ENCODE measurements around the gene ATP2B3.

Gene ATP2B3

GRCh38 chrX:153576239-153576870 lies 58.9 kb downstream of the ATP2B3 start:
- no peak for DNase-seq

DNA sequence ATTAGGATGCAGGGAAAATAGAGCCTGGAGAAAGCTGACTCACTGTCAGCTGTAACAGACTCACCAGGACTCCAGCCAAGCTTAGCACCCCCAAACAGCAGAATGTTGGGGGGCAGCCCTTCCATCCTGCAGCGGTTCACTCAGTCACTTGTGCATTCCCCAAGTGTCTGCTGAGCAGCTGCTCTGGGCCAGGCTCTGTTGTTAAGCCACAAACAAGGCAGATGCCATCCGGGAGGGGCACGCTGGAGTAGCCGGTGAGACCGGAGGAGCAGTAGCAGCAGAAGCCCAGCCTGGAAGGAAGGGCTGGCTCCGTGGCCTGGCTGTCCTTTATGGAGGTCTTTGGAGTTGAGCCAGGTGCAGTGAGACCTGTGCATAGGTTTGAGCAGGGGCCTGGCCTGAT lies 59.5 kb downstream of the ATP2B3 start:
- DNase-seq, result no peak

GRCh38 chrX:153578200-153578835 lies 60.9 kb downstream of the ATP2B3 start:
- no peak for DNase-seq

DNA sequence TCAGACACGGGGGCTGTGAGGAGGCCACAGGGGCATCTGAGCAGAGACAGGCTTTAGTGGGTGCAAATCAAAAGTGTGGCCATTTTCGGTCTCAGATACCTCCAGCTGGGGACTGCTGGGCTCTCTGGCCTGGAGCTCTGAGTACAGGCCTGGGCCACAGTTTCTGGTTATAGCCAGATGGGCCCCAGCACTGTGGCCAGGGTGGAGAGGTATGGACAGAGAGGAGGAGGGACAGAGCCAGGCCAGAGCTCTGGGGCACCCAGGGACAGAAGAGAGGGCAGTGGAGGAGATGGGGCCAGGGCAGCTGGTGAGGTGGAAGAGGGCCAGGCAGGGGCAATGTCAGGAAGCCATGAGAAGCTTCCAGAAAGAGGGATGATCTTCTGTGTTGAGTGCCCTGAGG lies 61.4 kb downstream of the ATP2B3 start:
- no peak for DNase-seq

DNA sequence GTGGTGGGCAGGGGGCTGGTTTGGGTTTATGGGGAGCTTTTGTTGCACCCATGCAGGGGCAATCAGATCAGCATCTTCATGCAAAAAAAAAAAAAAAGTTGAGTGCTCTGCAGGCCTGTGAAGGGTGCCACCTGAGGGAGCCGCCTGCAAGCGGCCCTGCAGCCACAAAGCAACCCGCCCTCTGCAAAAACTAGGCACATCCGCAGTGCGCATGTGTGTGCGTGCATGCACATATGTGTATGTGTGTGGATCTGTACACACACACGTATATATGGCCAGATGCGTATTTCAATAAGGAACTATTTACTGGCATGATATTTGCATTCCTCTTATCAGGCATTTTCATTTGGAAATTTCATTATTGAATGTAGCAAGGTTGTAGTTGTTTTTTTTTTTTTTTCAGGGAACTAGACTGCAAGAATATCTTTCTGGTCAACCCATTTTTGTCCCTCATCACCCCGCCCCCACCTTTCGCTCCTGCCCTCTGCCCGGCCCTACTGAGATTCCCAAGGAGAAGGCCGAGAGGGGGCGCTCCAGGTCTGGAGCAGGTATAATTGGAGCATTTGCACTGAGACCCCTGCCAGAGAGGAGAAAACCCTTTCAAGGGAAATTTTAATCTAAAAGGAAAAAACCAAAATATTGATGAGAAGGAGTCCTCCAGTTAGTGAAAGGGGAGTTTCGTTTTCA lies 63.4 kb downstream of the ATP2B3 start:
- DNase-seq, result no peak

GRCh38 chrX:153582896-153583295 lies 65.5 kb downstream of the ATP2B3 start:
- DNase-seq, result peak; percentile 75

GRCh38 chrX:153583433-153583832 lies 66.0 kb downstream of the ATP2B3 start:
- DNase-seq, result no peak

GRCh38 chrX:153585827-153586226 lies 68.4 kb downstream of the ATP2B3 start:
- DNase-seq, result no peak

GRCh38 chrX:153587342-153587741 lies 69.9 kb downstream of the ATP2B3 start:
- no peak for DNase-seq

DNA sequence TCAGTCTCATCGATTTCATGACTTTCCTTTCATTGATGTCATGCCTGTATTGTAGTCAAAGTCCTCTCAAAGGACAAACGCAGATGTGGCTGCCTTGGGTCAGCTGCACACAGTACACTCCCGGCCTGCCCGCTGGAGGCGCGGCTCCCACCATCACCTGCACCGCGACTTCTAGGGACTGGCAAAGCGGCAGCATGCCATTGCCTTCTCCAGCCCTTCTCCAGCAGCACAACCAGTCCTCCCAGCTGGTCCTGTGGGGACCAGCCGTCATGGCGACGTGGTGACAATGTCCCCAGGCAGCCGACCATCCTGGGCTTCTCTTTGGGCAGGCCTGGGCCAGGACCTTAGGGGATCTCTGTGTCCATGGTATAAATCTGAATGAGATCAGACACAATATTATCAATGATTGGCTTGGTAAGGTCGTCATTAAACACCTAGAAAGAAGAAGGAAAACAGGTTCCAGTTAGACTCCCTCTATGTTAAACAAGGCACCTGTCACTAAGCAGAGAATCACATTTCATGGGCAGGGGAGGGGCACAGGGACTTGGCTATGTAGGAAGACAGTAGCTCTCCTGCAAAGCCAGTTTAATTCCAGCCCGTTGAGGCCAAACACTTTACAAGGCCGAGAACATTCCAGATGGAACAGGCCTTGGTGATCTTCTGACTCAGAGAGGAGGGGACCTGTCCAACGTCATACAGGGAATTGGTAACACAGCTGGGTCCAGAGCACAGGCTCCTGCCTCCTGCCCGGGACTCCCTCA lies 70.8 kb downstream of the ATP2B3 start:
- no peak for DNase-seq

GRCh38 chrX:153588782-153589446 lies 71.5 kb downstream of the ATP2B3 start:
- no peak for DNase-seq

DNA sequence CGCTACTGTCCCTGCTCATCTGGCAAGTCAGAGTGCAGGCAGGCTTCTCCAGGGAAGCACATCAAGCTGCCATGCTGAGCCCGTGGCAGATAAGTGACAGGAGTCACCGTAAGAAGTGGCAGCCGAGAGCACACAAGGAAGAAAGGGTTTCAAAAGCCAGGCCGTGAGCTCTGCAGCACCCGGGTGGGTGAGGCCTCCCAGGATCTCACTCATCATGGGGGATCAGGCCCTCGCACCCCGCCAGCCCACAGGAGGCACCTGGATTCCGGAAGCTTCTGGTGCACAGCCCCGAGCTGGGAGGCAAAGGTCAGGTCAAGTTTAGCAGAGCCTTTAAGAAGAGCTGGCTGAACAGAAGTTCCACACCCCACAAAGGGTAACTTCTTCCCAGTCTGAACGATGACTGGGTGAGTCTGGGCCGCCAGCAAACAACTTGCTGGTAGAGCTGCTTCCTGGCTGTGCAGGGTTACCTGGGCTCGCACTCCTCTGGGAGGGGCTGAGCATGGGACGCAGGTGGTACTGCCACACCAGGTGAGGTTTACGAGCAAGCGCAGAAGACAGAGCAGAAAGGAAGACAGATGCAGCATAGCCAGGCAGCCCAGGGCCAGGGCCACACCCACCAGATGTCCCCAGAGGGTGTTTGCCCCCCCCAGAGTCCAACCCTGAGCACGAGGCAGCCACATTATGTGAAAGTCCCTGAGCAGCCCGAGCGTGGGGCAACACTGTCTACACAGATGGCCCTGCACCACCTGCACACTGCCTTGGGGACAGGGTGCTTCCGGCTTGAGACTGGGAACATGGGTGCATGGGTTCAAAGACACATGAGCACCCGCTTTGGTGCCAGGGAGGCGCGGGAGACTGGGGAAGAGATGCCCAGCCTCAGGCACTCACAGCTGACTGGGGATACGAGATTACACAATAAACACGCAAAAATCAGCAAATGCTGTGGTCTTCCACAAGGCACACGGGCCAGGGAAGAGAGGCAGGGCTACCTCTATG lies 73.8 kb downstream of the ATP2B3 start:
- no peak for DNase-seq

GRCh38 chrX:153592091-153592833 lies 74.8 kb downstream of the ATP2B3 start:
- no peak for DNase-seq

GRCh38 chrX:153592966-153593688 lies 75.7 kb downstream of the ATP2B3 start:
- no peak for DNase-seq

- no peak for DNase-seq
These were observed 76.5 kb downstream of the ATP2B3 start for GRCh38 chrX:153593811-153594500.

GRCh38 chrX:153595387-153595786 lies 77.9 kb downstream of the ATP2B3 start:
- DNase-seq, result no peak

GRCh38 chrX:153595859-153596857 lies 78.7 kb downstream of the ATP2B3 start:
- DNase-seq, result no peak
